Measurements from ENCODE around the gene TUBA4A.
"Not testable (repeated sequence)": the region's sequence is repeated elsewhere in the genome, so short reads cannot be mapped to it uniquely, and the experiment has no call there.

Gene TUBA4A

GRCh38 chr2:219204425-219205164 is 49.1 kb downstream of the TUBA4A start:
- no peak overlapping the region for H3K4me3 ChIP-seq (ENCODE audit: low read depth, low read length)
- TF ChIP-seq, protein P1, sequence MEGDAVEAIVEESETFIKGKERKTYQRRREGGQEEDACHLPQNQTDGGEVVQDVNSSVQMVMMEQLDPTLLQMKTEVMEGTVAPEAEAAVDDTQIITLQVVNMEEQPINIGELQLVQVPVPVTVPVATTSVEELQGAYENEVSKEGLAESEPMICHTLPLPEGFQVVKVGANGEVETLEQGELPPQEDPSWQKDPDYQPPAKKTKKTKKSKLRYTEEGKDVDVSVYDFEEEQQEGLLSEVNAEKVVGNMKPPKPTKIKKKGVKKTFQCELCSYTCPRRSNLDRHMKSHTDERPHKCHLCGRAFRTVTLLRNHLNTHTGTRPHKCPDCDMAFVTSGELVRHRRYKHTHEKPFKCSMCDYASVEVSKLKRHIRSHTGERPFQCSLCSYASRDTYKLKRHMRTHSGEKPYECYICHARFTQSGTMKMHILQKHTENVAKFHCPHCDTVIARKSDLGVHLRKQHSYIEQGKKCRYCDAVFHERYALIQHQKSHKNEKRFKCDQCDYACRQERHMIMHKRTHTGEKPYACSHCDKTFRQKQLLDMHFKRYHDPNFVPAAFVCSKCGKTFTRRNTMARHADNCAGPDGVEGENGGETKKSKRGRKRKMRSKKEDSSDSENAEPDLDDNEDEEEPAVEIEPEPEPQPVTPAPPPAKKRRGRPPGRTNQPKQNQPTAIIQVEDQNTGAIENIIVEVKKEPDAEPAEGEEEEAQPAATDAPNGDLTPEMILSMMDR (IDR thresholded peaks at IDR 0.05; ENCODE audit: low read depth, low read length) = no peak

GRCh38 chr2:219201331-219201730 is 52.4 kb downstream of the TUBA4A start:
- not testable (repeated sequence) for H3K4me3 ChIP-seq (ENCODE audit: low read depth, low read length)

GRCh38 chr2:219200502-219201326 is 53.0 kb downstream of the TUBA4A start:
- not testable (repeated sequence) for H3K4me3 ChIP-seq (ENCODE audit: low read depth, low read length)
